HG02623 (cell line): Measurements from ENCODE around the gene IDUA.
"Not testable (repeated sequence)": the region's sequence is repeated elsewhere in the genome, so short reads cannot be mapped to it uniquely, and the experiment has no call there.

ENCODE experiments used
- ATAC-seq: cut with Tn5 transposase; IDR thresholded peaks from one replicate; pipeline ENCODE4 v1.9.1; 2021; ENCODE audit warnings: moderate library complexity; ENCODE audit not compliant: unreplicated experiment

The IDUA gene

DNA sequence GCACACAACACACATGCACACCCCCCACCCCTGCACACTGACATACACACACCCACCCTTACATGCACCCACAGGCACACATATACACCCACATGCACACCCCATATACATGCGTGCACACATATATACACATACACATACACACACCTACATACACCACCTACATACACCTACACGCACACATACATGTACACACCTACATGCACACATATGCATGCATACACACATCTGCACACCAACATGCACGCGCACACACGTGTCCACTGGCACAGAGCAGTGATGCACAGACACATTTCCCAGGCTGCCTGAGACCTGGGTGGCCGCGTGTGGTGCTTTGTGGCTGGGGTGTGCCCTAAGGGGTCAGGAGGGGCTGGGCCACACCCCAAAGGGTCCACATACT is 56.3 kb downstream of the IDUA start:
- no peak for ATAC-seq

- no peak for ATAC-seq
Observed at GRCh38 chr4:1043651-1044468, 57.0 kb downstream of the IDUA start.

- ATAC-seq: no peak
Observed at GRCh38 chr4:1044469-1045192, 57.8 kb downstream of the IDUA start.

GRCh38 chr4:1045193-1045594 is 58.4 kb downstream of the IDUA start:
- ATAC-seq: no peak

DNA sequence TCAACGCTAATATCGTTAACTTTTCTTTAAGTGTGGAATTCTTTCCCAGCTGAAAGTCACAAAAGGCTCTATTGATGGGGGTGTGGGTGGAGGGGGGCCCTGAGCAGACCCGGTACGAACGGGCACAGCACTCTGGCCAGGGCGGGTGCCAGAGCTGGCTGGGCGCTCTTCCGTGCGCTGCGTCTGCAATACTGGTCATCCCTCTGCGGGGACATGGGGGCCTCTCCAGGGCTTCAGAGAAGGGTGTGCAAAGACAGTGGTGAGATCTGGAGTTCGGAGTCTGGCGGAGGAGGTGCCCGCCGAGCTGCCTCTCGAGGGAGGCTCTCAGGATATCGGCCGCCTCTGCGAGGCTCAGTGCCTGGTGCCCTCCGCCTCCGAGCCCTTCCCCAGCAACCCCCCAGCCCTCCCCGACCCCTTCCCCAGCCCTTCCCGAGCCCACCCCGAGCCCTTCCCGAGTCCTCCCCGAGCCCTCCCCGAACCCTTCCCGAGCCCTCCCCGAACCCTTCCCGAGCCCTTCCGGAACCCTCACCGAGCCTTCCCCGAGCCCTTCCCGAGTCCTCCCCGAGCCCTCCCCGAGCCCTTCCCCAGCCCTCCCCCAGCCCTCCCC is 58.9 kb downstream of the IDUA start:
- no peak for ATAC-seq

DNA sequence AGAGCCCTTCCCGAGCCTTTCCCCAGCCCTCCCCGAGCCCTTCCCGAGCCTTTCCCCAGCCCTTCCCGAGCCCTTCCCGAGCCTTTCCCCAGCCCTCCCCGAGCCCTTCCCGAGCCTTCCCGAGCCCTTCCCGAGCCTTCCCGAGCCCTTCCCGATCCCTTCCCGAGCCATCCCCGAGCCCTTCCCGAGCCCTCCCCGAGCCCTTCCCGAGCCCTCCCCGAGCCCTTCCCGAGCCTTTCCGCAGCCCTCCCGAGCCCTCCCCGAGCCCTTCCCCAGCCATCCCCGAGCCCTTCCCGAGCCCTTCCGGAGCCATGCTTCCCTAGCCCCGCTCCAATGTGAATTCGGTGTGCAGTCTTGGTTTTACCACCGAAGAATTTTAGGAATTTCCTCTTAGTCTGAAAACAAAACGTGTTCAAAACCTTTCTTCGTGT is 59.8 kb downstream of the IDUA start:
- not testable (repeated sequence) for ATAC-seq

DNA sequence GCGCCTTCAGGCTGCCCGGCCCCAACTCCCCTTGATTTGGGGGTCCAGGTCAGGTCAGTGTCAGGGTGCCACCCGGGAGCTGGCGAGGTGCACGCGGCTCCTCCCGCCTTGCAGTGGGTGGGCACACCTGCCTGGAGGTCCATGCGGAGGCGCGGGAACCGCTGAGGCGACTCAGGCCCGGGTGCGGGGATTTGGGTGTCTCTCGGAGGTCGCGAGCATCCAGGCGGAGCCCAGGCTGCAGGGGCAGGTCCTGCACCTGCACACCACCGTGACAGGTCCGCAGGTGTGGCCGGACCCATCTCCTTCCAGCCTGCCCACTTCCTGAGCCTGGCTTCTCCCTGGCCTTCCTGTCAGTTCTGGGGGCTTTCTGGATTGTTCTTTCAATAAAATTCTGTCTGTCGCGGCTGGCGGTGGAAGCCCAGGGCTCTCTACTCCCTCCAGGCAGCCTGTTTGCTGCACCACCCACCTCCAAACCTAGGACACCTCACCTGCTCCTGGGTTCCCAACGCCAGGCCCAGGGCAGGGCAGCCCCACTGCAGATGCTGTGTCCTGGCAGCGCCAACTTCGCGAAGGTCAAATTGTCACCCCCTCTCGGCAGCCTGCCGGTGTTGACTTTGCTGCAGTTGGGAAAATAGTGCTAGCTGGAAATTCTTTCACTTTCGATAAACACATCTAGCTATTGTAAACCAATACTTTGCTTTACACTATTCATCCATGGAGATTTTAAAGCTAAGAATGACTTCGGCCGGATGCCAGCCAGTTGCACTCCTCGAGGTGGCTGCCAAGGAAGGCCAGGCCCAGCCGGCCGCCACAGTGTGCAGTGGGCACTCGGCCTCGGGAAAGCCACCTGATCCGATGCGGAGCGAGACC is 60.5 kb downstream of the IDUA start:
- ATAC-seq: no peak

DNA sequence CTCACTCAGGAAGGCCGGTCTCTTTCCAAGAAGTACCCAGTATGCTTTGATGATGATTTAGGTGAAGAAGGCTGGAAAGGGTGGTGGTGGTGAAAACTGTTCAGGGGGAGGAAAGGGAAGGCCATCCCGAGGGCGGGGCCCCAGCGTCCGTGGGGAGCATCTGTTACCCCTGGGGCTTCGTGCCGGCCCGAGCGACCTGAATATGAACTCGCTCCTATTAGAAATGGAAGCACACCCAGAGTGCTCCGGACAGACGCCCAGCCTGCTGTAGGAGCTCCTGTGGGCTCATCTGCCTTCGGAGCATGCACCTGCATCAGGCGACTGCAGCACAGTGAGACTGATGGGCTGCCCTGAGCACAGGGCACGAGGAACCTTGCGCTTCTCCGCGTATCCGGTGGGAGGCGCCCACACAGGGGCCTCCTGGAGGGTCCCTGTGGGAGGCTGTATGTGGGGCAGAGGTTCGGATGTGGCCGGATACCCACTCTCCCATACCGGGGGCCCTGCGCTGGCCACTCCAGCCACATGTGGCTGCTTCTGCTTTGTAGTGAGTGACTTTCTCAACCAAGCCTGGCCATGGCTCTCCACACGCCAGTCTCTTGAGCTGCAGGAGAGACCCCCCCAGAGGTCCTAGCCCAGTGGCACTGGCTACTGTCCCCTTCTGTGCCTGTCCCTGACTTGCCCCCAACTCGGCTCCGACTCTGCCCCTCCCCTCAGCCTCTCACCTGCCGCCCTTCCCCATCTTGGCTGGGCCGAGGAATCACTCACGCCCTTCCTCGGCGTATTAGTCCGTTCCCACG is 61.3 kb downstream of the IDUA start:
- no peak for ATAC-seq

- no peak for ATAC-seq
Observed at GRCh38 chr4:1048773-1049590, 62.1 kb downstream of the IDUA start.

GRCh38 chr4:1049591-1049905 is 62.7 kb downstream of the IDUA start:
- no peak for ATAC-seq

DNA sequence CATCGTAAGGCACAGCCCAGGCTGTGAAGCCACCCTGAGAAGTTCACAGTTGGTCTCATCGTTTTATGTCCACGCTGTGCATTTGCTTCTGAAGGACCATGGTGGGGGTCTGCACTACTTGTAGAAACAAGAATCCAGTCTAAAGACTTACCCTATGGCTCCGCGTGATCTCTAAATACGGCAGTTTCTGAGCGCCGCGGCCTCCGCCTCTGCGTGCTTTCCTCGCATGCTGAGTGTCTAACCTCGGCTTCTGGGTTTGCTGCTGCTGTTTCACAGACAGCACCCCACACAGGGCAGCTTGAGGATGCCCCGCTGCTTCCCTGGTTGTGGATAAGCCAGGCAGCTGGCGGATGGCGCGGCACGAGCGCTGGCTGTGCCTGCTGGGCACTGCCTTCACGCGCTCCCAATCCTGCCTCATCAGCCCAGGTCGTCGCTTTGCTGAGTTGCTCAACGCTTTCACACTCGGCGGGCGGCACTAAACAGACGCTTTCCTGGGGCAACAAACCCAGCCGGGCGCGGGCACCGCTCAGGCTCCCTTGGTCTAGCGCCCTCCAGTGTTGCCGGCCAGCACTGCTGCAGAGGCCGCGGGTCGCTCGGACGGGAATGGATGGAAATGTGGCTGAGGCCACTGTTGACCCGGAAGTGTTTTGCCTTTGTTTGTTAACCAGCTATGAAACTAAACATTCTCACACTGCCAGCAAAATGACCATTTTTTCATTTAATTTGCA is 63.8 kb downstream of the IDUA start:
- no peak for ATAC-seq

- ATAC-seq: no peak
Observed at GRCh38 chr4:1051472-1051871, 64.6 kb downstream of the IDUA start.

DNA sequence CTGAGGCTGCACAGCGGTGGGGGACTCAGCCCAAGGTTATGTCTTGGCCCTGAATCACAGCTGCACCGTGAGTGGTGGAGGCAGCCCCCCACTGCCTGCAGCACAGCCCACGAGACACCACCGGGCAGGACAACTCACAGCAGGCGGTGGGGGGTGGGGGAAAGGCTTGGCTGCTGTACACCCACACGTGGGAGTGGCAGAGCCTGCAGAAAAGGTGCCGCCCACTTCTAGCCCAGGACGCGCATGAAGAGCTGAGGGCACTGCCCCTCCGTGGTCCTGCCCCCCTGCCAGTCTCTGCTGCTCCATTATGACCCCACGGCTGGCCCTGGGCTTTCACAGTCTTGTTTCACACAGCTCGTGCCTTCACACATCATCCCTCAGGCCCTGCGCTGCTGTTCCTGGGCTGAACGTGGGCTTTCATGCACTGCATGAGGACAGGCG is 65.4 kb downstream of the IDUA start:
- no peak for ATAC-seq

DNA sequence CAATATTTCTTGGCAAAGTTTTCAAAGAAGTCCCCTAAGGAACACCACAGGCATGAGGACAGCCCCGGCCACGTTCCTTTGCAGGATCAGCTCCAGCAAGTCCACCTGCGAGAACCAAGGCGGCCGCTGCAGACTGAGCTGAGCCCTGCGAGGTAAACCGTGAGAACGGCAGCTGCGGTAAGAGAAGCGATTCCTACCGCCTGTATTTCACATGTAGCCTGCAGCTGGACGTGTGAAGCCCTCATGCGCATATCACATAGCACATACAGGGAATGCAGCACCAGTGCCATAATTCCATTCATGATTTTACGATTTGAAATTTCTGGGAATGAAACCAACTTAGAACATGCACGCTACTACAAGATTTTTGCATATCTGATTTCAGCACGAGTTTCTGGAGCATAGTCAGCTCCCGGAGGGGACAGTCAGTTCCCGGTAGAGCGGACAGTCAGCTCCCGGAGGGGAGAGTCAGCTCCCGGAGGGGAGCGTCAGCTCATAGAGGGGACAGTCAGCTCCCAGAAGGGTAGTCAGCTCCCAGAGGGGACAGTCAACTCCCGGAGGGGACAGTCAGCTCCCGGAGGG is 66.3 kb downstream of the IDUA start:
- ATAC-seq: no peak

- not testable (repeated sequence) for ATAC-seq
Observed at GRCh38 chr4:1053891-1054290, 67.0 kb downstream of the IDUA start.
